GM10266 (cell line): ENCODE data around the gene CRB3.
"Not testable (repeated sequence)": the region's sequence is repeated elsewhere in the genome, so short reads cannot be mapped to it uniquely, and the experiment has no call there.

Experiments
- DNase-seq: peaks from one replicate; pipeline ENCODE4 v3.0.0; 2012; ENCODE audit errors: extremely low spot score
- TF ChIP-seq, protein P1 (sequence below): IDR thresholded peaks from 2 replicates; pipeline ENCODE4 v1.5.1; 2012; ENCODE audit warnings: mild to moderate bottlenecking, low read depth; ENCODE audit not compliant: control insufficient read depth, insufficient read depth; ENCODE audit errors: missing control alignments

Gene CRB3

DNA sequence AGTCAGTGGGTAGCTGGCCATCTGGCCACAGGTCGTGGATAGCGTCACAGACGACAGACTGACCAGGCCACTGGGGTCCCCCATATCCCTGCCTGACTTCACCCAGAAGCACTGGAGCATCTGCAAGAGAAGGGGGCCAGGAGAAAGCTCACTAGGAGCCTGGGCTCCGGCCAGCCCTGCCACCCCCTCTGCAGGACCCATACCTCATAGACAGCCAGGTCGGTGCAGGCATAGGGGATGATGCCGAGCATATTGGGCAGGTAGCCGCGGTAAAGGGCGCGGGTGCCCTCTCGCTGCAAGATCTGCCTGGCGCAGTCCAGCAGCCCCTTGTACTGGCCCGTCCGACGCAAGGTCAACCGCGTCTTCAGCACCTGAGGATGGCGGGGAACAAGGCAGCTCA is 36.9 kb upstream of the CRB3 start:
- DNase-seq: no peak
- TF ChIP-seq, protein P1, sequence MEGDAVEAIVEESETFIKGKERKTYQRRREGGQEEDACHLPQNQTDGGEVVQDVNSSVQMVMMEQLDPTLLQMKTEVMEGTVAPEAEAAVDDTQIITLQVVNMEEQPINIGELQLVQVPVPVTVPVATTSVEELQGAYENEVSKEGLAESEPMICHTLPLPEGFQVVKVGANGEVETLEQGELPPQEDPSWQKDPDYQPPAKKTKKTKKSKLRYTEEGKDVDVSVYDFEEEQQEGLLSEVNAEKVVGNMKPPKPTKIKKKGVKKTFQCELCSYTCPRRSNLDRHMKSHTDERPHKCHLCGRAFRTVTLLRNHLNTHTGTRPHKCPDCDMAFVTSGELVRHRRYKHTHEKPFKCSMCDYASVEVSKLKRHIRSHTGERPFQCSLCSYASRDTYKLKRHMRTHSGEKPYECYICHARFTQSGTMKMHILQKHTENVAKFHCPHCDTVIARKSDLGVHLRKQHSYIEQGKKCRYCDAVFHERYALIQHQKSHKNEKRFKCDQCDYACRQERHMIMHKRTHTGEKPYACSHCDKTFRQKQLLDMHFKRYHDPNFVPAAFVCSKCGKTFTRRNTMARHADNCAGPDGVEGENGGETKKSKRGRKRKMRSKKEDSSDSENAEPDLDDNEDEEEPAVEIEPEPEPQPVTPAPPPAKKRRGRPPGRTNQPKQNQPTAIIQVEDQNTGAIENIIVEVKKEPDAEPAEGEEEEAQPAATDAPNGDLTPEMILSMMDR: no peak

DNA sequence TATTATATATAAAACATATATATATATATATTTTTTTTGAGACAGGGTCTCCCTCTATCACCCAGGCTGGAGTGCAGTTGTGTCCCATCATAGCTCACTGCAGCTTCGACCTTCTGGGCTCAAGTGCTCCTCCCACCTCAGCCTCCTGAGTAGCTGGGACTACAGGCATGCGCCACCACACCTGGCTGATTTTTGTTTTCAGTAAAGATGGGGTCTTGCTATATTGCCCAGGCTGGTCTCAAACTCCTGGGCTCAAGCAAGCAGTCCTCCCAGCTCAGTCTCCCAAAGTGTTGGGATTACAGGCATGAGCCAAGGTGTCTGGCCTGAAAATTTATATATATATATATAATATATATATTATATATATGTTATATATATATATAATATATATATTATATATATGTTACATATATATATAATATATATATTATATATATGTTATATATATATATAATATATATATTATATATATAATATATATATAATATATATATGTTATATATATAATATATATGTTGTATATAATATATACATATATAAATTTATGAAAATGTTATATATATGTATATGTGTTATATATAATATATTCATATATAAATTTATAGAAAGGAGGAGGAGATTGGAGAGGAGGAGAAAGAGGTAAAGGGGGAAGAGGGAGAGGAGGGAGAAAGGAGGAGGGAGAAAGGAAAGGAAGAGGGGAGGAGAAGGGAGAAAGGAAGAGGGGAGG is 35.2 kb upstream of the CRB3 start:
- not testable (repeated sequence) for DNase-seq

DNA sequence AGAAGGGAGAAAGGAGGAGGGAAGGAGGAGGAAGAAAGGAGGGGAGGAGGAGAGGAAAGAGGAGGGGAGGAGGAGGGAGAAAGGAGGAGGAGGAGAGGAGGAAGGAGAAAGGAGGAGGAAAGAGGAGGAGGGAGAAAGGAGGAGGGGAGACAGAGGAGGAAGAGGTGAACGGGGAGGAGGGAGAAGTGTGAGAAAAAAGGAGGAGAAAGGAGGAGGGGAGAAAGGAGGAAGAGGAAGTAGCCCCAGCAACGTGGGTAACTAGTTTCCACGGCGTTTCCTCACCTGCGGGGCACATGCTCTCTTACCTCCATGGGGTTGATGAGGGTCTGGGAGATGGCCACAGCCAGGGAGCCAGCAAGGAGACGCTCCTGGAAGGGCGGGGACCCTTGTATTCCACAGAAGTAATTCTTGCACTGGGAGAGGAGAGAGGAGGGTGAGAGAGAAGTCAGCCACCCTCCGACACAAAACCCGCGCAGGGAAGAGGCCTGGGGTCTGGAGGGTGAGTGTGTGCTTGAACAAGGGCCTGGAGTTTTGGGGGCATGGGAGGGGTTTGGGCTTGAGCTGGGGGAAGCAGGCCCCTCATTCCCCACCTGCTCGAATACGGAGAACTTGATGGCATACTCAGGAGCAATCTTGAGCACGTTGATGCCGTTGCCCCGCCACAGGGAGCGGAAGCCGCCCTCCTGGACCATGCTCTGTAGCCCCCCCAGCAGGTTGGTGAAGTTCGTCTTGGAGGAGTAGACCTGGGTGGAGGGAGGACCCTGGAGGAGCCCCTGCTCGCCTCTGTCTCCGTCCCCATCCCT is 34.5 kb upstream of the CRB3 start:
- no peak for DNase-seq
- TF ChIP-seq, protein P1: no peak

DNA sequence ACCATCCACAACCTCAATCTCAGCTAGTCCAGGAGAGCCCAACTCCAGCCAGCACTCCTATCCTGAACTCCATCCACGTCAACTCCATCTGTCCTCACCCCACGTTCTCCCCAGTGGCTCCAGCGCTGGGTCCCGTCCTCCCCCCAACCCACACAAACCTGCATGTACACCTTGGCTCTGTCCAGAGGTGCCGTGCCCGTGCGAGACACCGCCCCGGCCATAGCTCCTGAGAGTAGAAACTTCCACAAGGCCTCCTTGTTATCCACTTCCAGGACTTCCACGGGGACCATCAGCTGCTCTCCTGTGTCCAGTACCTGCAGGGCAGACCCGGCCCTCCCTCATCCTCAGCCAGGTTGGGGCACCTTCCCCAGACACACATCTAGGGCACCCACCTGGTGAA is 32.2 kb upstream of the CRB3 start:
- TF ChIP-seq, protein P1: no peak
- no peak for DNase-seq

DNA sequence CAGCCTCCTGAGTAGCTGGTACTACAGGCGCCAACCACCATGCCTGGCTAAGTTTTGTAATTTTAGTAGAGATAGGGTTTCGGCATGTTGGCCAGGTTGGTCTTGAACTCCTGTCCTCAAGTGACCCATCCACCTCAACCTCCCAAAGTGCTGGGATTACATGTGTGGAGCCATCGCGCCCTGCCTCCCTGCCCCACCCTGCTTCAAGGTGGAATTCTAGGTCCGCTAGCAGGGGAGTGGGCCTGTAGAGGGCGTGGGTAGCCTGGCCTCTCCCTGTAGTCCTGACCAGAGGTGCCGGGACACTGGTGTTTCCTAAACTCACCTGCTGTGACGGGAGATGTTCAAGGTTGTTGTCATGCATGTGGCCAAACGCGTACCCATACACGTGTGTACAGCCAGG is 30.9 kb upstream of the CRB3 start:
- DNase-seq: no peak
- TF ChIP-seq, protein P1: no peak

DNA sequence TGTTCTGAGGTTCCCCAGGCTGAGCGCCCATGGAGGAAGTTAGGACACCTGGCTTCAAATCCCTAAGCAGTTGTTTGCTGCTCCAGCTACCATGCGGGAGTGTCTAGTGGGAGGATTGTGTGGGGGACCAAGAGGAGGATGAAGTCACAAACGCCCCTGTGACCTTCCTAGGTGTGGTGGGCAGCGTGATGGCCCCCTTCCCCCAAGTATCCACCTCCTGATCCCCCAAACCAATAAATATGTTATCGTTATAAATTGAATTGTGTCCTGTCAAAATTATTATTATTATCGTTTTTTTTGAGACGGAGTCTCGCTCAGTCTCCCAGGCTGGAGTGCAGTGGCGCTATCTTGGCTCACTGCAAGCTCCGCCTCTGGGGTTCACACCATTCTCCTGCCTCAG is 30.4 kb upstream of the CRB3 start, which contains the start of gene SLC25A41:
Gene SLC25A41, minus strand, starts transcription at position 101 of the 400 bp plus-strand sequence. Its CDS starts 70 bp downstream, at position 31.
- no peak for DNase-seq
- TF ChIP-seq, protein P1: no peak

DNA sequence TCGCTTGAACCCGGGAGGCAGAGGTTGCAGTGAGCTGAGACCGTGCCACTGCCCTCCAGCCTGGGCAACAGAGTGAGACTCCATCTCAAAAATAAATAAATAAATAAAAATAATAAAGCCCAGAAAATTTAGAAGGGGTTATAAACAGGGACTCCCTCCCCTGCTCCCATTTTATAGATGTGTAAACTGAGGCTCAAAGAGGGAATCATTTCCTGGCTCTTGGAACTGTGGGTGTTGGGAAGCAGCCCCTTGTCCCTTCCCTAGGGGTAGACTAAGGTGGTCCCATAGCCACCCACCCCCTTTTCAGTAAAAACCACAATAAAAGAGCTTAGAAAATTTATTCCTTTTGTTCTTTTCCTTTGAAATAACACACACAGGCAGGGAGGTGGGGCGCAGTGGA is 24.3 kb upstream of the CRB3 start:
- TF ChIP-seq, protein P1: no peak

More for the DNA sequence above, 24.3 kb upstream of the CRB3 start:
- no peak for DNase-seq
